IMR-90 (cell line): ENCODE results near the gene PARP1. TPM values are rescaled to one million over a fixed set of nuclear protein-coding genes. Genes with fewer than 3 reads are reported as not detected.

Experiments
- ATAC-seq: fragments of 200-7000 bp; cut with Tn5 transposase; 2 replicates; pipeline ENCODE4 v1.9.1; 2020; ENCODE audit warnings: low read depth, mild to moderate bottlenecking, moderate library complexity
- BruUV-seq: library from RNA; stranded (reverse); fragments of 400-500 nt; replicated peaks from 2 replicates; lab custom pipeline; 2021; lab: Mats Ljungman, UMichigan
- CTCF ChIA-PET: fragments of 300-600 bp; formaldehyde crosslinking; extraction: SDS; loops from one replicate; lab custom pipeline; 2021; ENCODE audit warnings: antibody characterized with exemption; lab: Yijun Ruan, JAX
- POLR2A ChIA-PET: fragments of 300-600 bp; sonication (Branson Sonifier 250); formaldehyde crosslinking; loops from one replicate; lab custom pipeline; 2022; ENCODE audit warnings: antibody characterized with exemption; ENCODE audit not compliant: unreplicated experiment; lab: Charles Lee
- DNase-seq: peaks from one replicate; pipeline ENCODE4 v3.0.0; 2013
- H2AFZ ChIP-seq: replicated peaks from 2 replicates; pipeline ENCODE3; 2013; ENCODE audit warnings: low read length, mild to moderate bottlenecking; ENCODE audit not compliant: poor library complexity
- H2AK5ac ChIP-seq: 2 replicates; pipeline ENCODE4 v1.6.1; 2013; ENCODE audit warnings: low read depth, low read length, inconsistent platforms
- H2AK9ac ChIP-seq: replicated peaks from 2 replicates; pipeline ENCODE3; 2013; ENCODE audit warnings: mild to moderate bottlenecking, low read depth, low read length, moderate library complexity; ENCODE audit not compliant: poor library complexity
- H2BK120ac ChIP-seq: 2 replicates; pipeline ENCODE4 v1.6.1; 2013; ENCODE audit warnings: low read depth, low read length, inconsistent platforms
- H2BK15ac ChIP-seq: 3 replicates; pipeline ENCODE4 v1.6.1; 2013; ENCODE audit warnings: low read depth, low read length, inconsistent platforms
- H2BK20ac ChIP-seq: 2 replicates; pipeline ENCODE4 v1.6.1; 2013; ENCODE audit warnings: low read depth, mild to moderate bottlenecking, inconsistent platforms, low read length, moderate library complexity
- H2BK5ac ChIP-seq: 2 replicates; pipeline ENCODE4 v1.6.1; 2013; ENCODE audit warnings: mild to moderate bottlenecking, low read depth, low read length, inconsistent platforms; ENCODE audit not compliant: poor library complexity, severe bottlenecking
- H3K14ac ChIP-seq: replicated peaks from 2 replicates; pipeline ENCODE4 v1.6.1; 2013; ENCODE audit warnings: low read depth, low read length, inconsistent platforms
- H3K18ac ChIP-seq: 2 replicates; pipeline ENCODE4 v1.6.1; 2013; ENCODE audit warnings: low read depth, low read length, control low read depth
- H3K23ac ChIP-seq: 2 replicates; pipeline ENCODE4 v1.6.1; 2013; ENCODE audit warnings: low read depth, low read length, inconsistent platforms
- H3K27ac ChIP-seq: 2 replicates; pipeline ENCODE4 v1.5.1; 2013; ENCODE audit warnings: mild to moderate bottlenecking, control low read depth, low read length; ENCODE audit not compliant: insufficient read depth
- H3K27me3 ChIP-seq: 2 replicates; pipeline ENCODE4 v1.6.1; 2013; ENCODE audit warnings: low read length; ENCODE audit not compliant: control insufficient read depth, insufficient read depth
- H3K36me3 ChIP-seq: 2 replicates; pipeline ENCODE4 v1.6.1; 2013; ENCODE audit warnings: low read length, mixed read lengths; ENCODE audit not compliant: control insufficient read depth, insufficient read depth
- H3K4ac ChIP-seq: 2 replicates; pipeline ENCODE4 v1.6.1; 2013; ENCODE audit warnings: low read depth, low read length, inconsistent platforms
- H3K4me1 ChIP-seq: 2 replicates; pipeline ENCODE4 v1.6.1; 2013; ENCODE audit warnings: low read length, mixed read lengths; ENCODE audit not compliant: control insufficient read depth, insufficient read depth
- H3K4me2 ChIP-seq: 2 replicates; pipeline ENCODE4 v1.6.1; 2013; ENCODE audit warnings: low read depth, mild to moderate bottlenecking, control low read depth, low read length, moderate library complexity
- H3K4me3 ChIP-seq: 2 replicates; pipeline ENCODE4 v1.5.1; 2013; ENCODE audit warnings: low read depth, mild to moderate bottlenecking, control low read depth, low read length, moderate library complexity; ENCODE audit not compliant: insufficient read depth
- H3K56ac ChIP-seq: 2 replicates; pipeline ENCODE4 v1.6.1; 2013; ENCODE audit warnings: low read length, inconsistent platforms; ENCODE audit not compliant: insufficient read depth; ENCODE audit errors: extremely low read depth
- H3K79me1 ChIP-seq, 2 experiments: 2 replicates each; pipeline ENCODE4 v1.6.1; 2013; ENCODE audit warnings: low read length in 2 of 2, inconsistent platforms in 1 of 2, low read depth in 1 of 2
- H3K9ac ChIP-seq: 2 replicates; pipeline ENCODE4 v1.6.1; 2013; ENCODE audit warnings: low read depth, low read length, control low read depth
- H3K9me1 ChIP-seq: 2 replicates; pipeline ENCODE4 v1.6.1; 2013; ENCODE audit warnings: low read length, inconsistent platforms; ENCODE audit not compliant: insufficient read depth
- H3K9me3 ChIP-seq: 2 replicates; pipeline ENCODE4 v1.6.1; 2013; ENCODE audit warnings: low read length; ENCODE audit not compliant: control insufficient read depth, insufficient read depth
- H4K20me1 ChIP-seq: 2 replicates; pipeline ENCODE4 v1.6.1; 2013; ENCODE audit warnings: low read length, inconsistent platforms; ENCODE audit not compliant: insufficient read depth
- H4K5ac ChIP-seq: 2 replicates; pipeline ENCODE4 v1.6.1; 2013; ENCODE audit warnings: mild to moderate bottlenecking, low read depth, low read length, control low read depth
- H4K8ac ChIP-seq, 2 experiments: 2 replicates each; pipeline ENCODE4 v1.6.1; 2013; ENCODE audit warnings: low read depth in 2 of 2, low read length in 2 of 2, control low read depth in 1 of 2, inconsistent platforms in 1 of 2
- H4K91ac ChIP-seq: 2 replicates; pipeline ENCODE4 v1.6.1; 2013; ENCODE audit warnings: low read depth, low read length, inconsistent platforms; ENCODE audit not compliant: insufficient read depth
- BHLHE40 ChIP-seq: fragments of 150-350 bp; IDR thresholded peaks from 2 replicates; pipeline ENCODE4 v1.6.1; 2016; ENCODE audit warnings: mild to moderate bottlenecking, low read depth, low read length
- CEBPB ChIP-seq: IDR thresholded peaks from 2 replicates; pipeline ENCODE4 v1.6.1; 2012; ENCODE audit warnings: low read depth, low read length, improper control_type of control experiment
- CHD1 ChIP-seq: IDR thresholded peaks from 2 replicates; pipeline ENCODE4 v1.6.1; 2012; ENCODE audit warnings: low read depth, low read length, improper control_type of control experiment
- FOS ChIP-seq: fragments of 150-350 bp; IDR thresholded peaks from 2 replicates; pipeline ENCODE4 v1.6.1; 2016; ENCODE audit warnings: low read depth, low read length
- MAZ ChIP-seq: IDR thresholded peaks from 2 replicates; pipeline ENCODE4 v1.6.1; 2012; ENCODE audit warnings: low read depth, mild to moderate bottlenecking, low read length, improper control_type of control experiment, moderate library complexity, borderline replicate concordance
- MXI1 ChIP-seq: IDR thresholded peaks from 2 replicates; pipeline ENCODE4 v1.6.1; 2012; ENCODE audit warnings: low read depth, mild to moderate bottlenecking, low read length, moderate library complexity, borderline replicate concordance
- NFE2L2 ChIP-seq: fragments of 150-350 bp; IDR thresholded peaks from 2 replicates; pipeline ENCODE4 v1.6.1; 2016; ENCODE audit warnings: low read depth, mild to moderate bottlenecking, low read length
- POLR2A ChIP-seq: IDR thresholded peaks from 2 replicates; pipeline ENCODE4 v1.6.1; 2012; ENCODE audit warnings: mild to moderate bottlenecking, low read depth, low read length
- RAD21 ChIP-seq: IDR thresholded peaks from 2 replicates; pipeline ENCODE4 v1.6.1; 2012; ENCODE audit warnings: low read length, improper control_type of control experiment
- RCOR1 ChIP-seq: IDR thresholded peaks from 2 replicates; pipeline ENCODE4 v1.6.1; 2012; ENCODE audit warnings: mild to moderate bottlenecking, low read length, improper control_type of control experiment; ENCODE audit not compliant: insufficient replicate concordance
- RFX5 ChIP-seq: IDR thresholded peaks from 2 replicates; pipeline ENCODE4 v1.8.0; 2012; ENCODE audit warnings: low read depth, mild to moderate bottlenecking, low read length, moderate library complexity
- SMC3 ChIP-seq: fragments of 150-350 bp; IDR thresholded peaks from 2 replicates; pipeline ENCODE4 v1.6.1; 2016; ENCODE audit warnings: low read depth, mild to moderate bottlenecking, antibody characterized with exemption, low read length, moderate library complexity
- WGBS, 2 experiments: methylation state at CpG; one replicate each; pipeline versions ENCODE4 v1.1.5 to v1.1.7; 2013; ENCODE audit warnings: missing lambda C conversion rate in 2 of 2; ENCODE audit not compliant: insufficient read length in 1 of 2; ENCODE audit errors: extremely low coverage in 2 of 2; 5-methylcytosine and 5-hydroxymethylcytosine counted together
- dilution Hi-C: fragments of 300-500 bp; cut with HindIII; formaldehyde crosslinking; loops from one replicate; pipeline ENCODE4 v1.14.3; 2018; ENCODE audit warnings: low sequenced_read_pairs; ENCODE audit not compliant: unreplicated experiment
- in situ Hi-C: fragments of 300-500 bp; cut with MboI; formaldehyde crosslinking; loops from 3 replicates; pipeline ENCODE4 v1.14.3; 2019; ENCODE audit warnings: low sequenced_read_pairs, inconsistent platforms, mixed read lengths
- intact Hi-C: fragments of 100-400 bp; cut with micrococcal nuclease; formaldehyde crosslinking; loops from 2 replicates; pipeline ENCODE4 v1.10.0; 2022
- polyA plus RNA-seq, 3 experiments: library from polyadenylated mRNA; depleted of rRNA; stranded (reverse); fragments of >200 nt; gene quantifications; 2 replicates each; pipeline ENCODE4 v1.2.3, GENCODE V29; 2012; ENCODE audit warnings: low replicate concordance in 1 of 3
- total RNA-seq: library from RNA; depleted of rRNA; stranded (reverse); fragments of >200 nt; gene quantifications from 2 replicates; pipeline ENCODE4 v1.2.3, GENCODE V29; 2012
- TF ChIP-seq, protein P1 (sequence below): fragments of 150-350 bp; IDR thresholded peaks from 2 replicates; pipeline ENCODE4 v1.6.1; 2017; ENCODE audit warnings: mild to moderate bottlenecking, antibody characterized with exemption, low read length, low read depth
- TF ChIP-seq, protein P2 (sequence below): conservative IDR thresholded peaks from 2 replicates; pipeline ENCODE4 v1.5.1; 2012; ENCODE audit warnings: mild to moderate bottlenecking, low read depth, low read length, improper control_type of control experiment
- TF ChIP-seq, protein P3 (sequence below): fragments of 150-350 bp; IDR thresholded peaks from 2 replicates; pipeline ENCODE4 v1.6.1; 2016; ENCODE audit warnings: low read depth, mild to moderate bottlenecking, low read length, moderate library complexity, borderline replicate concordance

Gene PARP1
- total and polyA plus RNA-seq, 2 of the 4 experiments (the other 2 are of a cell fraction) = 86.5 to 105 TPM

DNA sequence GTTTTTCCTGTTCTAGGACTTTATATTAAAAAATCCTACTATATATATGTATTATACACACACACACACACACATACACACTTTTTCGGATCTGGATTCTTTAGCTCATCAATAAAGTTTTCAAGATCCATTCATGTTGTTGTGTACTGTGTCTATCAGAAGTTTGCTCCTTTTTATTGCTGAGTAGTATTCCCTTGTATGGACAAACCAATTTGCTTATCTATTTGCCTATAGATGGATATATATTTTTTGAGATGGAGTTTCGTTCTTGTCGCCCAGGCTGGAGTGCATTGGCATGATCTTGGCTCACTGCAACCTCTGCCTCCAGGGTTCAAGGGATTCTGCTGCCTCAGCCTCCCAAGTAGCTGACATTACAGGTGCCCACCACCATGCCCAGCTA is 78.7 kb downstream of the PARP1 start:
- no TSS peak for BruUV-seq
- no peaks in the 10 kb centered on the region for H4K20me1 ChIP-seq
- H2AK5ac ChIP-seq = no peak overlapping the region
- H4K8ac ChIP-seq = no peak overlapping the region
- ChIA-PET POLR2A (no interaction called here), CTCF (no interaction called here)
- no peak overlapping the region for H3K18ac ChIP-seq
- H4K91ac ChIP-seq = no peak overlapping the region
- in situ Hi-C loops = no loop called here
- TF ChIP-seq RCOR1 (no peak), SMC3 (no peak), CHD1 (no peak), RFX5 (no peak), MAZ (no peak), NFE2L2 (no peak), FOS (no peak), POLR2A (no peak), CEBPB (no peak), BHLHE40 (no peak), RAD21 (no peak), MXI1 (no peak)
- TF ChIP-seq, protein P1, sequence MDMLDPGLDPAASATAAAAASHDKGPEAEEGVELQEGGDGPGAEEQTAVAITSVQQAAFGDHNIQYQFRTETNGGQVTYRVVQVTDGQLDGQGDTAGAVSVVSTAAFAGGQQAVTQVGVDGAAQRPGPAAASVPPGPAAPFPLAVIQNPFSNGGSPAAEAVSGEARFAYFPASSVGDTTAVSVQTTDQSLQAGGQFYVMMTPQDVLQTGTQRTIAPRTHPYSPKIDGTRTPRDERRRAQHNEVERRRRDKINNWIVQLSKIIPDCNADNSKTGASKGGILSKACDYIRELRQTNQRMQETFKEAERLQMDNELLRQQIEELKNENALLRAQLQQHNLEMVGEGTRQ = no peak
- TF ChIP-seq, protein P2, sequence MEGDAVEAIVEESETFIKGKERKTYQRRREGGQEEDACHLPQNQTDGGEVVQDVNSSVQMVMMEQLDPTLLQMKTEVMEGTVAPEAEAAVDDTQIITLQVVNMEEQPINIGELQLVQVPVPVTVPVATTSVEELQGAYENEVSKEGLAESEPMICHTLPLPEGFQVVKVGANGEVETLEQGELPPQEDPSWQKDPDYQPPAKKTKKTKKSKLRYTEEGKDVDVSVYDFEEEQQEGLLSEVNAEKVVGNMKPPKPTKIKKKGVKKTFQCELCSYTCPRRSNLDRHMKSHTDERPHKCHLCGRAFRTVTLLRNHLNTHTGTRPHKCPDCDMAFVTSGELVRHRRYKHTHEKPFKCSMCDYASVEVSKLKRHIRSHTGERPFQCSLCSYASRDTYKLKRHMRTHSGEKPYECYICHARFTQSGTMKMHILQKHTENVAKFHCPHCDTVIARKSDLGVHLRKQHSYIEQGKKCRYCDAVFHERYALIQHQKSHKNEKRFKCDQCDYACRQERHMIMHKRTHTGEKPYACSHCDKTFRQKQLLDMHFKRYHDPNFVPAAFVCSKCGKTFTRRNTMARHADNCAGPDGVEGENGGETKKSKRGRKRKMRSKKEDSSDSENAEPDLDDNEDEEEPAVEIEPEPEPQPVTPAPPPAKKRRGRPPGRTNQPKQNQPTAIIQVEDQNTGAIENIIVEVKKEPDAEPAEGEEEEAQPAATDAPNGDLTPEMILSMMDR = no peak
- TF ChIP-seq, protein P3, sequence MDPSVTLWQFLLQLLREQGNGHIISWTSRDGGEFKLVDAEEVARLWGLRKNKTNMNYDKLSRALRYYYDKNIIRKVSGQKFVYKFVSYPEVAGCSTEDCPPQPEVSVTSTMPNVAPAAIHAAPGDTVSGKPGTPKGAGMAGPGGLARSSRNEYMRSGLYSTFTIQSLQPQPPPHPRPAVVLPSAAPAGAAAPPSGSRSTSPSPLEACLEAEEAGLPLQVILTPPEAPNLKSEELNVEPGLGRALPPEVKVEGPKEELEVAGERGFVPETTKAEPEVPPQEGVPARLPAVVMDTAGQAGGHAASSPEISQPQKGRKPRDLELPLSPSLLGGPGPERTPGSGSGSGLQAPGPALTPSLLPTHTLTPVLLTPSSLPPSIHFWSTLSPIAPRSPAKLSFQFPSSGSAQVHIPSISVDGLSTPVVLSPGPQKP = no peak
- H3K9me3 ChIP-seq = no peaks in the 10 kb centered on the region
- H3K9me1 ChIP-seq = no peaks in the 10 kb centered on the region
- dilution Hi-C loops = no loop called here
- no peak overlapping the region for H4K5ac ChIP-seq
- H3K56ac ChIP-seq = no peak overlapping the region
- H2AK9ac ChIP-seq = no peak overlapping the region
- H3K23ac ChIP-seq = no peak overlapping the region
- intact Hi-C loops = no loop called here
- no peak overlapping the region for H3K14ac ChIP-seq
- peaks cover 3% of the 10 kb centered on the region; the same call in 1 of the 2 replicates for H3K27me3 ChIP-seq
- no peak overlapping the region for H3K4ac ChIP-seq
- ATAC-seq (no peak), DNase-seq (no peak)
- no peaks in the 10 kb centered on the region for H3K36me3 ChIP-seq
- H2BK15ac ChIP-seq = no peak overlapping the region
- H3K27ac ChIP-seq = no peak overlapping the region
- no peak overlapping the region for H3K4me2 ChIP-seq
- no peaks in the 10 kb centered on the region for H3K4me1 ChIP-seq
- H3K9ac ChIP-seq = no peak overlapping the region
- no peak overlapping the region for H2BK5ac ChIP-seq
- no peak overlapping the region for H2BK120ac ChIP-seq
- WGBS, 2 experiments = no CpG with 5 or more reads among the region's 3 CpGs
- no peak overlapping the region for H3K4me3 ChIP-seq
- no peak overlapping the region for H2BK20ac ChIP-seq
- no peak overlapping the region for H2AFZ ChIP-seq
- no peaks in the 10 kb centered on the region for H3K79me1 ChIP-seq
